Endometrial microvascular endothelial cells (primary cell): ENCODE results near the gene TRIM17. TPM values are rescaled to one million over a fixed set of nuclear protein-coding genes. Genes with fewer than 3 reads are reported as not detected.

ENCODE experiments used
- in situ Hi-C: cut with HindIII; loops from 2 replicates; pipeline ENCODE4 v1.10.0; 2017; ENCODE audit warnings: low sequenced_read_pairs, low pct_unique_long_range_greater_than_20kb; ENCODE audit errors: inconsistent ontology term
- total RNA-seq: library from RNA; depleted of rRNA; stranded (reverse); fragments of >200 nt; gene quantifications from one replicate; pipeline ENCODE4 v1.2.3, GENCODE V29; 2015; ENCODE audit errors: inconsistent ontology term

TRIM17 gene
- total RNA-seq, 1 donor from 2014 or later = not detected

DNA sequence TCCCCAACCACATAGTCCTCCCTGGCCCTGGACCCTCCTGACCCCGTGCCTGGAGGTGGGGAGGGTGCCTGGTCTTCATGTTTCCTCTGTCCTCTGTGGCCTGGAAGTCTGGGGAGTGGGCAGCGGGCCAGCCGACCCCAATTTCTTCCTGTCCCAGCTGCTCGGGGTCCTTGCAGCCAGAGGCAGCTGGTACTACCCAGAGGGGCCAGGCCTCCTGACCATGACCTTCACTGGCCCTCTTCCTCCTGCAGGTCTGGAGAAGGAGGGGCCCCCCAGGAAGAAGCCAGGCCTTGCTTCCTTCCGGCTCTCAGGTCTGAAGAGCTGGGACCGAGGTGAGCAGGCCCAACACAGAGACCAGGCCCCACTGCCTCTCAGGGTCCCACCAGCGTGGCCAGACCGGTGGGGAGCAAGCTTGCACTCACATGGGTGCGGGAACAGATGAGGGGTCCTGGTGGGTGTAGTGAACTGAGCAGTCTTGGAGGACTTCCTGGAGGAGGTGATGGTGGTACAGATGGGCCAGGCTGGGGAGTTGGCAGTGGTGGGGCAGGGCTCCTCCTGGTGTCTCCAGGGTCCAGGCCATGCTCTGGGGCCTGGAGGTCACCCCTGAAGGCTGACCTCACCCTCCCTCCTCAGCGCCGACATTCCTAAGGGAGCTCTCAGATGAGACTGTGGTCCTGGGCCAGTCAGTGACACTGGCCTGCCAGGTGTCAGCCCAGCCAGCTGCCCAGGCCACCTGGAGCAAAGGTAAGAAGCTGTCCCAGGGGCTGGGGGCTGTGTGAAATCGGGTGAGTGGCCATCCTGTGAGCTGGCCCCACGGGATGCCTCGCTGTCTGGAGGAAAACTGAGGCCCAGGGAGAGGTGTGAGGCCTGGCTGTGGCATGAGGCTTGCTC, 42.7 kb downstream of the TRIM17 start:
- in situ Hi-C loops = no loop called here

GRCh38 chr1:228373004-228373680, 43.5 kb downstream of the TRIM17 start:
- in situ Hi-C loops = no loop called here

- in situ Hi-C loops = no loop called here
Measured at GRCh38 chr1:228372183-228373003, 44.3 kb downstream of the TRIM17 start.

GRCh38 chr1:228371741-228372182, 44.9 kb downstream of the TRIM17 start:
- in situ Hi-C loops = no loop called here

DNA sequence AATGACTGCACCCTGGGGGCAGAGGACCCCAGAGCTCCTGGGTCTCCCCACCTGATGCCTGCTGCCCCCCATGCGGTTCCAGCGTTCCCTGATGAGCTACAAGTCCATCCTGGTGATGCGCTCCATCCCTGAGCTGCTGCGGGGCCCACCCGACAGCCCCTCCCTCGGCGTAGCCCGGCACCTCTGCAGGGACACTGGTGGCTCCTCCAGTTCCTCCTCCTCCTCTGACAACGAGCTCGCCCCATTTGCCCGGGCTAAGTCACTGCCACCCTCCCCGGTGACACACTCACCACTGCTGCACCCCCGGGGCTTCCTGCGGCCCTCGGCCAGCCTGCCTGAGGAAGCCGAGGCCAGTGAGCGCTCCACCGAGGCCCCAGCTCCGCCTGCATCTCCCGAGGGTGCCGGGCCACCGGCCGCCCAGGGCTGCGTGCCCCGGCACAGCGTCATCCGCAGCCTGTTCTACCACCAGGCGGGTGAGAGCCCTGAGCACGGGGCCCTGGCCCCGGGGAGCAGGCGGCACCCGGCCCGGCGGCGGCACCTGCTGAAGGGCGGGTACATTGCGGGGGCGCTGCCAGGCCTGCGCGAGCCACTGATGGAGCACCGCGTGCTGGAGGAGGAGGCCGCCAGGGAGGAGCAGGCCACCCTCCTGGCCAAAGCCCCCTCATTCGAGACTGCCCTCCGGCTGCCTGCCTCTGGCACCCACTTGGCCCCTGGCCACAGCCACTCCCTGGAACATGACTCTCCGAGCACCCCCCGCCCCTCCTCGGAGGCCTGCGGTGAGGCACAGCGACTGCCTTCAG, 45.5 kb downstream of the TRIM17 start:
- in situ Hi-C loops = no loop called here

DNA sequence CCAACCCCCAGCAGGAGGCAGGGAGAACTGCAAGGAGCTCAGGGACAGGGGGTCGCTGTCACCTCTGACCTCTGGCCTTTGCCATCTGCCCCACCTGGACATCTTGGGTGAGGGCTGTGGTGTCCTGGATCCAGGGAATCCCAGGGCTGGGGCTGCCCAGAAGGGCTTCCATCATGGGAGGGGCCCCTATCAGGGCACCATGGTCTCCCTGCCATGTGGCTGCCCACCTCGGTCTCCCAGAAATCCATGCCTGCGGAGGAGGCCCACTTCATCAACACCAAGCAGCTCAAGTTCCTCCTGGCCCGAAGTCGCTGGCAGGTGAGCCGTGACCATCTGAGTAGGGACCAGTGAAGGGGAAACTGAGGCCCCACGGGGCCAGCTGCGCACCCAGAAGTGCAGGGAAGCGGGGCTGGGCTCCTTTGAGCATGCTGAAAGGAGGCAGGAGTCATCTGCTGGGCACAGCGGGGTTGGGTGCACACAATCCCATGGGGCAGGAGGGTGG, 46.2 kb downstream of the TRIM17 start:
- in situ Hi-C loops = no loop called here

DNA sequence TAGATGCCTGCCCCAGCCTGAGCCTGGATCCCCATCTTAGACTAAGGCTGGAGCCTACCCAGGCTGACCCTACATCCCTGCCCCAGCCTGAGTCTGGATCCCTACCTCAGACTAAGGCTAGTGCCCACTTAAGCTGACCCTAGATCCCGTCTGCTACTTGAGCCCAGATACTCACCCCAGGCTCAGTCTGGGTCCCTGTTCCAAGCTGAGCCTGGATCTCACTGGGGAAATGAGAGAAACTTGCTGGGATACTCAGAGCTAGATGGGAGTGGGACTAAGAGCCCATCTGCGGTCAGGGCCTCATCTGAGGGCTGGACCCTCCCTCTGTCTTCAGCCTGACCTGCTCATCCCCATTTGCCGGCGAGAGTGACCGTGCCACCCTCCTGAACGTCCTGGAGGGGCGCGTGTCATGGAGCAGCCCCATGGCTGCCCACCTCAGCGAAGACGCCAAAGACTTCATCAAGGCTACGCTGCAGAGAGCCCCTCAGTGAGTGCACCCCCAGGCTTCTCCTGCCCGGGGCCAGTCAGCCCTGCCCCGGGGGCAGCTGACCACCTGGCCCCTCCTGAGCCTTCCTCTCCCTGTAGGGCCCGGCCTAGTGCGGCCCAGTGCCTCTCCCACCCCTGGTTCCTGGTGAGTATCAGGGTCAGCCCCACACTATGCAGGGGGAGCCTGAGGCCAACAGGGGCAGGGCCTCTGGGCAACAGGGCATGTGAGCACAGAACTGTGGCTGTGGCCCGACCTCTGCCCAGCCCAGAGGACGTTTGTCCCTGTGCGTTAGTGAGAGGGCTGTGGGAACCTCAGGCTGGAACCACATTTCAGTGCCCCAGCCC, 46.8 kb downstream of the TRIM17 start:
- in situ Hi-C loops = no loop called here

- in situ Hi-C loops = no loop called here
Measured at GRCh38 chr1:228368801-228369607, 47.7 kb downstream of the TRIM17 start.

GRCh38 chr1:228367798-228368791, 48.6 kb downstream of the TRIM17 start:
- in situ Hi-C loops = no loop called here

GRCh38 chr1:228366866-228367741, 49.6 kb downstream of the TRIM17 start:
- in situ Hi-C loops = no loop called here

- in situ Hi-C loops = no loop called here
Measured at GRCh38 chr1:228366062-228366865, 50.4 kb downstream of the TRIM17 start.

DNA sequence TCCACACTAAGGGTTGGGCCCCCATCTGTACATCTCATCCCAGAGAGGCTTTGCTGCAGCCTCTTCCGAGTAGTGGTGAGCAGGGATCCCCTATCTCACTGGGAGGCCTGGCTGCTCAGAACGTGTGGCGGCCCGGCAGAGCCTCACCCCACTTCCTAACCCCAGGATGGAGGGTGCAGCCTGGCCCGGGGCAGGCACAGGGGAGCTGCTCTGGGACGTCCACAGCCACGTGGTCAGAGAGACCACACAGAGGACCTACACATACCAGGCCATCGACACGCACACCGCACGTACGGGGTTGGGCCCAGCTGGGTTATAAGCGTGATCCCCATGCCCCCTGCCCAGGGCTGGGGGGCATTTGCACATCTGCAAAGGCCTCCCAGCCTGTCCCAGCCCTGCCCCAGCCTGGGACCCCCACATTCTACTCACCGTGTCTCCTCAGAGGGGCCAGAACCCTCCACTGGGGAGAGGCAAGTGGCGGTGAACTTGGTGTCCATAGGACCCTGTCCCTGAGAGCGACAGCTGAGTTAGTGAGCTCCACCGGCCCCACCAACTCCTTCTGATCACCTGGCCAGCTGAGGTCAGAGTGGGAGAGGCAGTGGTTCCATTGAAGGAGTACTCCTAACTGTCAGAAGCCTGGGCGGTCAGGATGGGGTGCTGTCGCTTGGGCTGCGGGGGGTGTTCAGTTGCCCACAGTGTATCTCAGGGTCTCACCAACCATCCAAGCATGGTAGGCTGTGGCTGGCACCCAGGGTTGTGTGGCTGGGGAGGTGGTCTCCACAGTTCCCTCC, 51.2 kb downstream of the TRIM17 start:
- in situ Hi-C loops = no loop called here

DNA sequence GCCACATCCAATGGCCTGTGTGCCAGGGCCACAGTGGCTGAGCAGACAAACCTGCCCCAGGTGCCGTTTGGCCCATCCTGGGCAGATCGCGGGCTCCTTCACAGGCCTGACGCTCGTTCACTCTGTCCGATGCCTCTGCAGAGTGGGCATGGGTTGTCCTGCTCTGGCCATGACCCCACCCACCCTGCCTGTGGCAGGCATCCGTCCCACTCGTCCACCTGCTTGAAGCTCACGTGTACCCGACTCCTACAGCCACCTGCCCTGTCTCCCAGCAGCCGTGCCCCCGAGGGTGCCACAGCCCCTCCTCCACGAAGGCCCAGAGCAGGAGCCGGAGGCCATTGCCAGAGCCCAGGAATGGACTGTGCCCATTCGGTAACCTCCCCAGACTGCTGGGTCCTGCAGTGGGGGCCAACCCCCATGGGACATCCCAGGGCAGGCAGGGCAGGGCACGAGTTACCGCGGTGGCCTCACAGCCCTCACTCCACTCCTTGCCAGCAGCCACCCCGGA, 51.9 kb downstream of the TRIM17 start:
- in situ Hi-C loops = no loop called here
